Left lung (tissue), 10 donors: ENCODE measurements around the gene PAK3. TPM values are rescaled to one million over a fixed set of nuclear protein-coding genes. Genes with fewer than 3 reads are reported as not detected.

ENCODE experiments used
- ATAC-seq: fragments of 200-7000 bp; cut with Tn5 transposase; one replicate; pipeline ENCODE4 v1.9.1; 2020; ENCODE audit warnings: moderate library complexity
- DNase-seq, 4 donors: peaks; one replicate each; pipeline ENCODE4 v3.0.0-alpha.2; 2013 to 2020
- H3K27ac ChIP-seq, 2 donors: fragments of 200-600 bp; sonication (generic) in 1 of 2; one replicate each; pipeline versions ENCODE4 v1.5.0 to v1.8.0; 2020 to 2021
- H3K27me3 ChIP-seq, 2 donors: fragments of 200-600 bp; sonication (generic) in 1 of 2; one replicate each; pipeline versions ENCODE4 v1.5.0 to v1.8.0; 2020 to 2021
- H3K36me3 ChIP-seq, 2 donors: fragments of 200-600 bp; sonication (generic) in 1 of 2; one replicate each; pipeline versions ENCODE4 v1.5.0 to v1.8.0; 2020 to 2021
- H3K4me1 ChIP-seq, 2 donors: fragments of 200-600 bp; one replicate each; pipeline ENCODE4 v1.8.0; 2021
- H3K4me3 ChIP-seq, 2 donors: fragments of 200-600 bp; sonication (generic) in 1 of 2; one replicate each; pipeline versions ENCODE4 v1.5.0 to v1.8.0; 2020 to 2021; ENCODE audit warnings: mild to moderate bottlenecking in 1 of 2
- H3K9me3 ChIP-seq, 2 donors: fragments of 200-600 bp; sonication (generic) in 1 of 2; one replicate each; pipeline versions ENCODE4 v1.5.0 to v1.8.0; 2020 to 2021
- intact Hi-C, 2 donors: fragments of 100-400 bp; cut with DNase I; formaldehyde crosslinking; loops; one replicate each; pipeline versions ENCODE4 v1.11.2 to v1.14.2; 2022
- polyA plus RNA-seq, 6 donors: library from polyadenylated mRNA; unstranded; fragments of 120-200 nt; gene quantifications; one replicate each; pipeline ENCODE4 v1.2.1, GENCODE V29; 2013; ENCODE audit not compliant: insufficient read length in 6 of 6
- total RNA-seq, 2 donors: library from RNA; stranded (reverse); fragmentation: NEBNext Ultra II Directional; extraction: Animal tissue kit (Norgen Biotek cat#: 25700); gene quantifications; one replicate each; pipeline ENCODE4 v1.2.1, GENCODE V29; 2021
- TF ChIP-seq, protein P1 (sequence below), 2 donors: fragments of 200-600 bp; sonication (generic) in 1 of 2; IDR thresholded peaks; one replicate each; pipeline versions ENCODE4 v1.5.0 to v1.8.0; 2021; ENCODE audit warnings: antibody characterized with exemption in 2 of 2
- donor health status: DM: no; HTN: yes; CAD: no.
- donor health status: DM: no; HTN: no; CAD: no.

The PAK3 gene
- total and polyA plus RNA-seq, 8 donors: 0.42 to 3.1 (median 0.97) TPM

DNA sequence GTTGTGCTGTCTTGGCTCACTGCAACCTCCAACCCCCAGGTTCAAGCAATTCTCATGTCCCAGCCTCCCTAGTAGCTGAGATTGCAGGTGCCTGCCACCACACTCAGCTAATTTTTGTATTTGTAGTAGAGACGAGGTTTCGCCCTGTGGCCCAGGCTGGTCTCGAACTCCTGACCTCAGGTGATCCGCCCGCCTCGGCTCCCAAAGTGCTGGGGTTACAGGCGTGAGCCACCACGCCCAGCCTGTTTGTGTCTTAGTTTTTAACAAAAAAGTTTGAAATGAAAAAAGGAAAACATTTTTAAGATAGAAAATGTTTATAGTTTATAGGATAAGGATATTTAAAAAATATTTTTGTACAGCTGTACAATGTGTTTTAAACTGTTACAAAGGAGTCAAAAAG lies 111.9 kb downstream of the PAK3 start:
- Histone ChIP-seq H3K36me3 (no peaks in the 10 kb centered on the region), H3K4me3 (no peak overlapping the region), H3K27ac (no peak overlapping the region), H3K9me3 (no peaks in the 10 kb centered on the region), H3K27me3 (peaks cover 0 to 5% of the 10 kb centered on the region in 2 donors), H3K4me1 (no peaks in the 10 kb centered on the region)
- TF ChIP-seq, protein P1, sequence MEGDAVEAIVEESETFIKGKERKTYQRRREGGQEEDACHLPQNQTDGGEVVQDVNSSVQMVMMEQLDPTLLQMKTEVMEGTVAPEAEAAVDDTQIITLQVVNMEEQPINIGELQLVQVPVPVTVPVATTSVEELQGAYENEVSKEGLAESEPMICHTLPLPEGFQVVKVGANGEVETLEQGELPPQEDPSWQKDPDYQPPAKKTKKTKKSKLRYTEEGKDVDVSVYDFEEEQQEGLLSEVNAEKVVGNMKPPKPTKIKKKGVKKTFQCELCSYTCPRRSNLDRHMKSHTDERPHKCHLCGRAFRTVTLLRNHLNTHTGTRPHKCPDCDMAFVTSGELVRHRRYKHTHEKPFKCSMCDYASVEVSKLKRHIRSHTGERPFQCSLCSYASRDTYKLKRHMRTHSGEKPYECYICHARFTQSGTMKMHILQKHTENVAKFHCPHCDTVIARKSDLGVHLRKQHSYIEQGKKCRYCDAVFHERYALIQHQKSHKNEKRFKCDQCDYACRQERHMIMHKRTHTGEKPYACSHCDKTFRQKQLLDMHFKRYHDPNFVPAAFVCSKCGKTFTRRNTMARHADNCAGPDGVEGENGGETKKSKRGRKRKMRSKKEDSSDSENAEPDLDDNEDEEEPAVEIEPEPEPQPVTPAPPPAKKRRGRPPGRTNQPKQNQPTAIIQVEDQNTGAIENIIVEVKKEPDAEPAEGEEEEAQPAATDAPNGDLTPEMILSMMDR (IDR thresholded peaks at IDR 0.05): no peak
- intact Hi-C loops: no loop called here
- ATAC-seq (no peak), DNase-seq (no peak)

DNA sequence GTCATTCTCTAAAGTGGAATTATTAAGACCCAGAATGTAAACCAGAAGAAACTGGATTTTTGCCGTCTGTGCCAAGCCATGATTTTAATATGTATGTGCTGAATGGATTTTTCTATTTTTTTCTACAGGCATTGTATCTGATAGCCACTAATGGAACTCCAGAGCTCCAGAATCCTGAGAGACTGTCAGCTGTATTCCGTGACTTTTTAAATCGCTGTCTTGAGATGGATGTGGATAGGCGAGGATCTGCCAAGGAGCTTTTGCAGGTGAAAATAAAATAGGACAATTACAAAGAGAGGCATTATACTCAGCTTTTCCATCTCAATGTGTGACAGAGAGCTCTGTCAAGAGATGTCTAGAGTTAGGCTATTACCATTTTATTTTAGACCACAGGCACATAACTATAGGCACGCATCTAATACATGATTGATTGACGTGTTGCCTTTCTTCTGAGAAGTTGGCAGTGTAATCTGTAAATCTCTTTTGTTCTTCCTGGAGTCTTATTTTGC lies 120.4 kb downstream of the PAK3 start:
- intact Hi-C loops: no loop called here
- H3K4me1 ChIP-seq: no peaks in the 10 kb centered on the region
- no peaks in the 10 kb centered on the region for H3K9me3 ChIP-seq
- no peaks in the 10 kb centered on the region for H3K27me3 ChIP-seq
- no peak overlapping the region for H3K27ac ChIP-seq
- H3K36me3 ChIP-seq: no peaks in the 10 kb centered on the region
- H3K4me3 ChIP-seq: no peak overlapping the region
- DNase-seq: no peak
- ATAC-seq: no peak
- TF ChIP-seq, protein P1 (IDR thresholded peaks at IDR 0.05): no peak

DNA sequence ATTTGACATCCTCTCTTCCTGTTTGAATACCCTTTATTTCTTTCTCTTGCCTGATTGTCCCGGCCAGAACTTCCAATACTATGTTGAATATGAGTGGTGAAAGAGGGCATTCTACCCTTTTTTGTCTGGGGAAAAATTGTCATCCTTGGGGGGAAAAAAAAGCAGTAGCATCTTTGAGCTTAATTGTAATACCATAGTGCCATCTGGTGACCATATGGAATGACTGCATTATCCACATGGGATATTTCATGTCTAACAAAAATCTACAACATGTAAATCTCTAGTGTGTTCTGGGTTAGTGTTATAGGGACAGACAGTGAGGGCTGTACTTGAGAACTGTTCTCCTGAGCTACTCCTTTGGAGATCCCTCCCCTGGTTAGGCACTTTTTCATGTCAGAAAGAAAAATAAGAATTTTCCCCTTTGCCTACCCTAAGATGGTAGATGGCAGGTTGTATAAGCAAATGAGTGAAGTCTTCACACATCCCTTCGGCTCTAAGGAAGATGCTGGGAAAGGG lies 148.3 kb downstream of the PAK3 start:
- ATAC-seq (peak; percentile 35), DNase-seq (no peak)
- H3K9me3 ChIP-seq: no peaks in the 10 kb centered on the region
- intact Hi-C loops: no loop called here
- H3K27ac ChIP-seq: no peak overlapping the region
- TF ChIP-seq, protein P1 (IDR thresholded peaks at IDR 0.05): peak in 1 of 2 donors; percentile 53
- H3K4me1 ChIP-seq: no peaks in the 10 kb centered on the region
- H3K4me3 ChIP-seq: no peak overlapping the region
- H3K27me3 ChIP-seq: peaks cover 0 to 7% of the 10 kb centered on the region in 2 donors
- no peaks in the 10 kb centered on the region for H3K36me3 ChIP-seq

DNA sequence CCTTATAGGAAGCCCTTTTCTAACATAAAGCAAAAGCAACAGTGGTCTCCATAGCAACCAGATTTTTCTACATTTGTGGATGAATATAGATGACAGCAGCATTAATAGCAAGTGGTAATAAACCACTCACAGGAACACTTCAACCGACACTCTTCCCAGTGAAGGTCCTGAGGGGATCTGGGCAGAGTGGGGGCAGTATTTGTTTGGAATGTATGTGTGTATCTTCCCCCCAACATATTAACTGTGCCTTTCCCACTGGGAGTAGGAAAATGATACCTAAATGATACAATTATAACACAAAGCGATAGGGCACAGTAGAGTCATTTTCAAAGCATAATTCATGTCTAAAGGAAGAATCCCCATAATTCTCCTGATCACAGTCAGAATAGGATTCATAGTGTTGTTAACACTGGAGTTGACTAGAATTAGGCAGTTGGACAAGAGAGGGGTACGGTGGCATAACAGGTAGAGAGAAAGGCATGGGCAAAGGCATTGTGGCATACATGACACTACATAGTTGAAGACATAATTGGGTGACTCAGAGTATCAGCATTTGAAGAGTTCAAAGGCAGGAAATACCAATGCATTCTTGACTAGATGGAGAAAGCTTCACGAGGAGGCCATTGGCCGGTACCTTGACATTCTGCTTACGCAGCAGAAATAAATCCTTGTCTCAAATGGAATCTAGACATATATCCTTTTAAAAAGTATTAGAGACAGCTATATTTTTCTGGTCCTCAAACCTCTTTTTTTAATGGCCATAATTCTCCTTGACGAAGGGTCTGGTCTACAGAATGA lies 159.1 kb downstream of the PAK3 start:
- ATAC-seq (no peak), DNase-seq (no peak)
- Histone ChIP-seq H3K9me3 (no peaks in the 10 kb centered on the region), H3K27ac (no peak overlapping the region), H3K36me3 (no peaks in the 10 kb centered on the region), H3K27me3 (peaks cover 0 to 6% of the 10 kb centered on the region in 2 donors), H3K4me3 (no peak overlapping the region), H3K4me1 (no peaks in the 10 kb centered on the region)
- TF ChIP-seq, protein P1 (IDR thresholded peaks at IDR 0.05): no peak
- intact Hi-C loops: no loop called here

DNA sequence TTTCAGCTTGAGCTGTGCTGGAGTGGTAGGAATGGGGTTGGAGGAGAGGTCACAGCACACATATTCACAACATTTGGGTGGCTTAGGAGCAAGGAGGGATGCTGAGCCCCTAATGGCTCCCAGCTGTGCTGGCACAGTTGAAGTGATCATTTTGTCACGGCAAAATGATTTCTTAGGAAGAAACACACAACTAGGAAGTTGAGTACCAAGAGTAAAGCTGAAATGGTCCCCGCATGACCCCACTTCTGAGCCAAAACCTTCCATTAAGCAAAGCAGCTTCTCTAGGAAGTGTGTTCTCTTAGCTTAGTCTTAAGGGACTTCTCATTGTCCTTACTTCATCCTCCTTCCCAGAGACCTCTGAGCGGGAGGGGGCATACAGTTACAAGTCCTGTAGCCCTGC lies 161.7 kb downstream of the PAK3 start:
- Histone ChIP-seq H3K9me3 (no peaks in the 10 kb centered on the region), H3K4me1 (no peaks in the 10 kb centered on the region), H3K4me3 (no peak overlapping the region), H3K27me3 (peaks cover 0 to 3% of the 10 kb centered on the region in 2 donors), H3K36me3 (no peaks in the 10 kb centered on the region), H3K27ac (no peak overlapping the region)
- no peak for ATAC-seq
- TF ChIP-seq, protein P1 (IDR thresholded peaks at IDR 0.05): no peak
- peak in 1 of 4 donors; percentile 9 for DNase-seq
- intact Hi-C loops: no loop called here
